OCI-LY1 (cell line): ENCODE results near the gene LIN9.
"Not testable (repeated sequence)": the region's sequence is repeated elsewhere in the genome, so short reads cannot be mapped to it uniquely, and the experiment has no call there.

ENCODE experiments used
- H2AFZ ChIP-seq: fragments of 200-600 bp; sonication (generic), shearing (Covaris generic); 2 replicates; pipeline ENCODE4 v1.6.0; 2014; ENCODE audit warnings: antibody characterized with exemption, mild to moderate bottlenecking, low read length
- H3F3A ChIP-seq: fragments of 200-600 bp; sonication (generic), shearing (Covaris generic); 2 replicates; pipeline ENCODE4 v1.6.0; 2014; ENCODE audit warnings: mild to moderate bottlenecking, antibody characterized with exemption, low read length, moderate library complexity; ENCODE audit not compliant: insufficient read depth
- H3K27ac ChIP-seq: fragments of 200-600 bp; sonication (generic); 2 replicates; pipeline ENCODE4 v1.5.1; 2014; ENCODE audit warnings: low read length, mixed run types, mild to moderate bottlenecking, low read depth; ENCODE audit not compliant: poor library complexity, severe bottlenecking
- H3K27me3 ChIP-seq: fragments of 200-600 bp; sonication (generic); 2 replicates; pipeline ENCODE4 v1.6.0; 2014; ENCODE audit warnings: antibody characterized with exemption, mild to moderate bottlenecking, low read length, moderate library complexity; ENCODE audit not compliant: insufficient read depth
- H3K36me3 ChIP-seq: fragments of 200-600 bp; sonication (generic); 2 replicates; pipeline ENCODE4 v1.6.1; 2014; ENCODE audit warnings: mild to moderate bottlenecking, antibody characterized with exemption, low read length, moderate library complexity, mixed read lengths; ENCODE audit not compliant: insufficient read depth
- H3K4me1 ChIP-seq: fragments of 200-600 bp; sonication (generic); 2 replicates; pipeline ENCODE4 v1.5.1; 2014; ENCODE audit warnings: mild to moderate bottlenecking, low read length, moderate library complexity; ENCODE audit not compliant: insufficient read depth, severe bottlenecking
- H3K4me2 ChIP-seq: fragments of 200-600 bp; sonication (generic), shearing (Covaris generic); 2 replicates; pipeline ENCODE4 v1.6.1; 2014; ENCODE audit warnings: low read length
- H3K4me3 ChIP-seq: fragments of 200-600 bp; sonication (generic); 2 replicates; pipeline ENCODE4 v1.5.1; 2014; ENCODE audit warnings: low read length, low read depth, mild to moderate bottlenecking, mixed read lengths; ENCODE audit not compliant: poor library complexity, severe bottlenecking
- H3K79me2 ChIP-seq: fragments of 200-600 bp; shearing (Covaris generic); 2 replicates; pipeline ENCODE4 v1.6.1; 2016; ENCODE audit warnings: mixed run types, low read length, mixed read lengths; ENCODE audit not compliant: insufficient read depth
- H3K9ac ChIP-seq: fragments of 200-600 bp; sonication (generic), shearing (Covaris generic); 2 replicates; pipeline ENCODE4 v1.6.1; 2014; ENCODE audit warnings: mild to moderate bottlenecking, low read length, mixed read lengths
- H3K9me2 ChIP-seq: fragments of 200-600 bp; sonication (generic), shearing (Covaris generic); 2 replicates; pipeline ENCODE4 v1.6.1; 2014; ENCODE audit warnings: low read depth, mild to moderate bottlenecking, low read length, mixed read lengths
- H3K9me3 ChIP-seq: fragments of 200-600 bp; shearing (Covaris generic); 2 replicates; pipeline ENCODE4 v1.6.1; 2014; ENCODE audit warnings: low read length, mixed read lengths
- H4K20me1 ChIP-seq: fragments of 200-600 bp; sonication (generic), shearing (Covaris generic); 2 replicates; pipeline ENCODE4 v1.6.0; 2016; ENCODE audit warnings: mild to moderate bottlenecking, low read length; ENCODE audit not compliant: insufficient read depth
- EZH2 ChIP-seq: fragments of 200-600 bp; sonication (generic), shearing (Covaris generic); IDR thresholded peaks from 2 replicates; pipeline ENCODE4 v1.8.0; 2017; ENCODE audit warnings: borderline replicate concordance, mixed run types, mild to moderate bottlenecking, antibody characterized with exemption, low read length, moderate library complexity, mixed read lengths
- TF ChIP-seq, protein P1 (sequence below): fragments of 200-600 bp; sonication (generic), shearing (Covaris generic); IDR thresholded peaks from 2 replicates; pipeline ENCODE4 v1.5.1; 2017; ENCODE audit warnings: mild to moderate bottlenecking, antibody characterized with exemption, low read length, moderate library complexity, mixed read lengths

Gene LIN9

DNA sequence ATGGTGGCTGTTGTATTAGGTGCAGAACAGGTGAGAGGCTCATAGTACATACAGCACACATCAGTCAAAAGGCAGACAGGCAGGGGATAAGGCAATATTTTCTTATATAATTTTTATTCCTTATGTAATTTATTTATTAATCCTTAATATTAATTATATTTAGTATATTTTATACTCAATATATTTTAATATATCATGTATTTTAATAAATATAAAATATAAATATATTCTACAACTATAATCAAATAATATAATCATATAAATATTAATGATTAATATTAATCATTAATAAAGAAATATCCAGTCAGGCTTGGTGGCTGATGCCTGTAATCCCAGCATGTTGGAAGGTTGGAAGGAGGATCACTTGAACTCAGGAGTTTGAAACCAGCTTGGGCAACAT lies 104.8 kb downstream of the LIN9 start:
- Histone ChIP-seq H3K9ac (no peak overlapping the region), H3K4me1 (peaks cover 16% of the 10 kb centered on the region), H3K27ac (no peak overlapping the region), H3K36me3 (no peaks in the 10 kb centered on the region), H3K9me2 (no peaks in the 10 kb centered on the region), H3K9me3 (no peaks in the 10 kb centered on the region), H3F3A (no peaks in the 10 kb centered on the region), H3K4me2 (no peak overlapping the region), H3K79me2 (no peaks in the 10 kb centered on the region), H2AFZ (no peak overlapping the region), H3K4me3 (no peak overlapping the region), H4K20me1 (no peaks in the 10 kb centered on the region), H3K27me3 (peaks cover 9% of the 10 kb centered on the region; the same call in 1 of the 2 replicates)
- TF ChIP-seq EZH2 = no peak
- TF ChIP-seq, protein P1, sequence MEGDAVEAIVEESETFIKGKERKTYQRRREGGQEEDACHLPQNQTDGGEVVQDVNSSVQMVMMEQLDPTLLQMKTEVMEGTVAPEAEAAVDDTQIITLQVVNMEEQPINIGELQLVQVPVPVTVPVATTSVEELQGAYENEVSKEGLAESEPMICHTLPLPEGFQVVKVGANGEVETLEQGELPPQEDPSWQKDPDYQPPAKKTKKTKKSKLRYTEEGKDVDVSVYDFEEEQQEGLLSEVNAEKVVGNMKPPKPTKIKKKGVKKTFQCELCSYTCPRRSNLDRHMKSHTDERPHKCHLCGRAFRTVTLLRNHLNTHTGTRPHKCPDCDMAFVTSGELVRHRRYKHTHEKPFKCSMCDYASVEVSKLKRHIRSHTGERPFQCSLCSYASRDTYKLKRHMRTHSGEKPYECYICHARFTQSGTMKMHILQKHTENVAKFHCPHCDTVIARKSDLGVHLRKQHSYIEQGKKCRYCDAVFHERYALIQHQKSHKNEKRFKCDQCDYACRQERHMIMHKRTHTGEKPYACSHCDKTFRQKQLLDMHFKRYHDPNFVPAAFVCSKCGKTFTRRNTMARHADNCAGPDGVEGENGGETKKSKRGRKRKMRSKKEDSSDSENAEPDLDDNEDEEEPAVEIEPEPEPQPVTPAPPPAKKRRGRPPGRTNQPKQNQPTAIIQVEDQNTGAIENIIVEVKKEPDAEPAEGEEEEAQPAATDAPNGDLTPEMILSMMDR = no peak

DNA sequence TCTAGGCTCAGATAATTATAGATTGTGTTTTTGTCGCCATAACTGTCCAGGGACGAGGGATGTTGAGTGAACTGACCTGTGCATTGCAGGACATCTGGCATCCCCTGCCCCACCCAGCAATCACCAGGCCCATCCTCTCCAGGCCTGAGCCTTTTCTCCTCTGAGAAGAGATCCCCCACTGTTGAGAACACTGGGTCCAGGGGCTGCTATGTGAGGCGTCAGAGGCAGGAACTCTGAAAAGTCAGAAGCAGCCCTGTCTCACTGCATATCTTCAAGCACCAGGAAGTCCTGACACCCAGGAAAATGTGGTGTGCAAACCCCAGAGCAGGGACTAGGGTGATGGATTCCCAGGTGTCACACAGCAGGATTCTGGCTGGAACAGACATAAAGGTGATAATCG lies 105.3 kb downstream of the LIN9 start:
- H3K4me2 ChIP-seq = no peak overlapping the region
- no peaks in the 10 kb centered on the region for H3F3A ChIP-seq
- H3K9me3 ChIP-seq = no peaks in the 10 kb centered on the region
- peaks cover 8% of the 10 kb centered on the region; the same call in 1 of the 2 replicates for H3K27me3 ChIP-seq
- no peak overlapping the region for H3K27ac ChIP-seq
- TF ChIP-seq EZH2 = no peak
- TF ChIP-seq, protein P1 = no peak
- H3K9me2 ChIP-seq = no peaks in the 10 kb centered on the region
- no peaks in the 10 kb centered on the region for H4K20me1 ChIP-seq
- no peak overlapping the region for H3K9ac ChIP-seq
- H3K79me2 ChIP-seq = no peaks in the 10 kb centered on the region
- no peaks in the 10 kb centered on the region for H3K36me3 ChIP-seq
- H3K4me3 ChIP-seq = no peak overlapping the region
- H3K4me1 ChIP-seq = peaks cover 16% of the 10 kb centered on the region
- peak overlapping the region; percentile 53; the same call in 1 of the 2 replicates for H2AFZ ChIP-seq

DNA sequence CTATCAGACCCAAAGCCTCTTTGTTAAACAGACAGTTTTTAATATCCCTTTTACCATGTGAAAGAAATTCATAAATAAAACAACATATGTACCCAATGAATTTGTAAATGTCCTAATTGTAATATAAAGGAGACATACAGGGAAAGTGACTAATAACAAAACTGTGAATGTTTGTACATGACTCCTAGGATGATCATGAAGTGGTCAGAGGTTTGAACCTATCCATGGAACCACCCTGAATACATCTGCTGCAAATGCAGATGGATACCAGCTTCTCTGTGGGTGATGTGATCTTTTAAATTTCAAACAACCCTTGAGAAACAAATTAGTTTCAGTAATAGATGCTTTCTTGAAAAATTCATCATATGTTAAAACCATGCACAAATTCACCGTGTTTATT lies 105.7 kb downstream of the LIN9 start:
- Histone ChIP-seq H3K4me3 (no peak overlapping the region), H3K4me2 (no peak overlapping the region), H4K20me1 (no peaks in the 10 kb centered on the region), H3K9ac (no peak overlapping the region), H3K27me3 (peaks cover 4% of the 10 kb centered on the region; the same call in 1 of the 2 replicates), H3K9me2 (no peaks in the 10 kb centered on the region), H3K4me1 (peaks cover 16% of the 10 kb centered on the region), H3K27ac (no peak overlapping the region), H3K9me3 (no peaks in the 10 kb centered on the region), H3F3A (no peaks in the 10 kb centered on the region), H3K36me3 (no peaks in the 10 kb centered on the region), H3K79me2 (no peaks in the 10 kb centered on the region), H2AFZ (peak overlapping the region; percentile 53; the same call in 1 of the 2 replicates)
- TF ChIP-seq, protein P1 = no peak
- no peak for TF ChIP-seq EZH2

DNA sequence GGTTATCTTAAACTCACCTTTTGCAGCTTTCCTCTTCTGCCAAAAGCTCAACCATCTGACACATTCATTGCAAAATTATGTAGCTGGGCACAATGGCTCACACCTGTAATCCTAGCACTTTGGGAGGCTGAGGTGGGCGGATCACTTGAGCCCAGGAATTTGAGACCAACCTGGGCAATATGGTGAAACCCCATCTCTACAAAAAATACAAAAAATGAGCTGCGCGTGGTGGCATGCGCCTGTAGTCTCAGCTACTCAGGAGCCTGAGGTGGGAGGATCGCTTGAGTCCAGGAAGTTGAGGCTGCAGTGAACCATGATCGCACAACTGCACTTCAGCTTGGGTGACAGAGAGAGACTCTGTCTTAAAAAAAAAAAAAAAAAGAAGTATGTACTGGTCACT lies 106.3 kb downstream of the LIN9 start:
- H3K4me2 ChIP-seq = not testable (repeated sequence)

More for the DNA sequence above, 106.3 kb downstream of the LIN9 start:
- H3K36me3 ChIP-seq, H3K27ac ChIP-seq, H4K20me1 ChIP-seq, H3K9me2 ChIP-seq, H3F3A ChIP-seq, H3K4me3 ChIP-seq, H3K79me2 ChIP-seq, H3K27me3 ChIP-seq, H3K9ac ChIP-seq, H2AFZ ChIP-seq, H3K9me3 ChIP-seq: not testable (repeated sequence)
- H3K4me1 ChIP-seq = peaks cover 16% of the 10 kb centered on the region
